Mesenteric fat pad (tissue), 1 donor: ENCODE measurements around the gene NVL. TPM values are rescaled to one million over a fixed set of nuclear protein-coding genes. Genes with fewer than 3 reads are reported as not detected.

Source experiments
- DNase-seq: peaks from one replicate; pipeline ENCODE4 v3.0.0-alpha.2; 2020; ENCODE audit warnings: low spot score
- total RNA-seq: library from RNA; stranded (reverse); fragmentation: NEBNext Ultra II Directional; extraction: Animal tissue kit (Norgen Biotek cat#: 25700); gene quantifications from one replicate; pipeline ENCODE4 v1.2.1, GENCODE V29; 2021
- donor health status: DM: yes; HTN: yes; CAD: no.

Gene NVL
- total RNA-seq, 1 donor from 2014 or later = 23.0 TPM

DNA sequence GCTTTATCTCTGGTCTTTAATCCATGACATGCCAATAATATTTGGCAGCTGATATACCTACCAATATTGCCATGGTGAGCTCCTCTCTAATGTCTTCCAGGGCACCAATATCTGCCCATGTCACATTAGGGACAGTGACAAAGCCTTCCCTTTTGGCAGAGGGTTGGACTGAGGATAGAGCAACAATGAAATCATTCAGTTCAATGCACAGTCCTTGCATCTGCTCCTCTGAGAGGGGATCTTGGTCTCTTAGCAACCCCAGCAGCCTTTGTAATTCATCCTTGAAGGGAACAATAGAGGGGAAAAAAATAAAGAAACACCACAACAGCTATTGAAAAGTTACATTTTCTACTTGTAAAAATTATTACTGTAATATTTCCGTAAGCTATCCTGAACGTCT, 42.3 kb downstream of the NVL start:
- no peak for DNase-seq

DNA sequence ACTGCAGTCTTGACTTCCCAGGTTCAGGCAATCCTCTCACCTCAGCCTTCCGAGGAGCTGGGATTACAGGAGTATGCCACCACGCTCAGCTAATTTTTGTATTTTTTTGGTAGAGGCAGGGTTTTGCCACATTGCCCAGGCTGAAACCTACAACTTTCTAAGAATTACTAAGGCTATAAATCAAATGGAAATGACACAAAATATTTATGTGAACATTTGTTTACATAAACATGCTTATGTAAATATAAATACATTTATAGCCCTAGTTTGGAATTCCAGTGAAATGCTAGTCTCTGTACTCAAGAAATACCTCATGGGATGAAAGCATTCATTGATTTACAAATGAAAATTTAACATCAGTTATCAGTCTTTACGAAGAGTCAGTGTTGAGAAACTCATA, 47.8 kb downstream of the NVL start:
- no peak for DNase-seq

DNA sequence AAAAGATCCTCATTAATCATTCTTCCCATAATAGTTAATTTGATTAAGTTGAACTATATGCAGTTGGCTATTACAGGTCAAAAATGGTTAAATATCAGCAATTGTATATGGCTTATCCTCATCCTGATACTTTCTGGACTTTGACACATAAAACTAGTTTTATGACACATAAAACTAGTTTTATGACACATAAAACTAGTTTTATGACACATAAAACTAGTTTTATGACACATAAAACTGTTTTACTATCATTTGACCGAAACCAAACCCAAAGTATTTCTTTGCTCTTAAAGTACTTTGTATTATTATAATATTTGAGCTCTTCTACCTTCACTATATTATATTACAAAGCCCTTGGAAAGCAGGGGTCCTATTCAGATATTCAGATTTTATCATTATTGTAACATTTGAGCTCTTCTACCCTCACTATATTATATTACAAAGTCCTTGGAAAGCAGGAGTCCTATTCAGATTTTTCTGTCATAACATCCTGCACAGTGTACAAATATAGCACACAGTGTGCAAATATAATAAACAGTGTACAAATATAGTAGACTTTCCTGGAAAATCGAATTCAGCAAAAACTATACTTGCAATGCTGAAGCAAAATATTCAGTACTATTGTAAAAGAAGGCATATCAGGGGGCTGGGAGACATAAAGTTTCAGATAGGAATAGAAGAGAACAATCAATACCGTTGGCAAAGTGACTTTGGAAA, 53.0 kb downstream of the NVL start:
- DNase-seq = no peak

DNA sequence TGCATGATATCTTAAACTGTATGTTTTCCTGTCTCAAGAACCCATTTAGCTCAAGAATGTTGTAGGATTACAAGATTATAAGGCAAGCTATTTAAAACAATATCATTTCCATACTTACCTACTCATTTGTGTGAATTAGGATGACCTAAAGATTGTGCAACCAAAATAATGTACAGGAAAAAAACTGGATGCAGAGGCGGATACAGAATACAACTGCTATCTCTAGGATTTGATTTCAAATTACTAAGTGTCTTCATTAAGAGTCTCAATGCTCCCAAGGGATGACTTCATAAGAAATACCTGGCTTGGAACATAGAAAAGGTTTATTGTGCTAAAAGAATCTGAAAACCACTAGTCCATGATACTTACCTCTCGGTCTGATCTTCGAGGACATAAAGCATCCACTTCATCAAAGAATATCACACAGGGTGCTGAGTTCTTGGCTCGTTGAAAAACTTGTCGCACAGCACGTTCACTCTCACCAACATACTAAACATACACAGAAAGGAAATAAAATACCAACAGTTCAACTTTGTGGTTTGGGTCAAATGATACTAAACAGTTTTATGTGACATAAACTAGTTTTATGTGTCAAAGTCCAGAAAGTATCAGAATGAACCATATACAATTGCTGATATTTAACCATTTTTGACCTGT, 54.9 kb downstream of the NVL start:
- no peak for DNase-seq

DNA sequence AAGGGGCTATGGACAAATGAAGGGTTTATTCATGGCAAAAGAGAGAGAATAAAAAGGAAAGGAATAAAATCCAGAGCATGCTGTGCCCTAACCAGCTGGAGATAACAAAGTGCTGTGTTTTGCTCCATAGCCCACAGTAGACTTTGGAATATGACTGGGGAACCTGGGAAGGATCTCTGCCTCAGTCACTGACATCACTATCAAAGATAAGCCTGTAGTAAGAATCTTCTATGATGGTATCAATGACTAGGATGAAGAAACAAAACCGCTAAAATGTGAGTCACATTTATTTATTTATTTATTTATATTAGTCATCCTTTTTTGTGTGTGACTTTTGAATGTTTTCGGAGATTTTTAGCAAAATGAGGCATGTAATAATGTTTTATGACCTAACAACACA, 56.3 kb downstream of the NVL start:
- DNase-seq = no peak

DNA sequence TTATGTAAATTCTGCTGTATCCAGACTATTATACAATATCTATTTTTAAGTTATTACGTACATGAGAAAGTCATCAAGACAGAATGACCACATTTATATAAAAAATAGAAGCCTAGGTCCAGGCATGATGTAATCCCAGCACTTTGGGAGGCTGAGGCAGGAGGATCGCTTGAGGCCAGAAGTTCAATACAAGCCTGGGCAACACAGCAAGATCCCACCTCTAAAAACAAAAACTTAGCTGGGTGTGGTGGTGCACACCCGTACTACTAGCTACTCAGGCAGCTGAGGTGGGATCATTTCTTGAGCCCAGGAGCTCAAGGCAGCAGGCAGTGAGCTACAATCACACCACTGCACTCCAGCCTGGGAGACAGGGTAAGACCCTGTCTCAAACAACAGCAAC, 58.9 kb downstream of the NVL start:
- no peak for DNase-seq

DNA sequence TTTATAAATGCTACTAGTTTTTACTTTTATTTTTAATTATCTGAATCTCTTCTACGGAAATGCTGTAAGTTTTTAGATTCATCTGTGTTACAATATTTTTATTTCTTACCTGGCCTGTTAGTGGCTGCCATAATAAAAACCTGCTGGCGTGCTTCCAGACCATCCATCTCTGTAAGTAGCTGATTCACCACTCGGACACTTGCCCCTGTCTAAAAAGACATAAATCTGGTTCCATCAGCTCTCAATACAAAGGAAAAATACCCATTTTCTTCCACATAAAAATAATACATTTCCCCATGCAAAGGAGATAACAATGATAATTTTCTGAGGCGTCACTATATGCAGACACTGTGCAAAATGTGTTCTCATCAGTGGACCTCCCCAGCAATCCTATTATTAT, 62.0 kb downstream of the NVL start:
- no peak for DNase-seq

DNA sequence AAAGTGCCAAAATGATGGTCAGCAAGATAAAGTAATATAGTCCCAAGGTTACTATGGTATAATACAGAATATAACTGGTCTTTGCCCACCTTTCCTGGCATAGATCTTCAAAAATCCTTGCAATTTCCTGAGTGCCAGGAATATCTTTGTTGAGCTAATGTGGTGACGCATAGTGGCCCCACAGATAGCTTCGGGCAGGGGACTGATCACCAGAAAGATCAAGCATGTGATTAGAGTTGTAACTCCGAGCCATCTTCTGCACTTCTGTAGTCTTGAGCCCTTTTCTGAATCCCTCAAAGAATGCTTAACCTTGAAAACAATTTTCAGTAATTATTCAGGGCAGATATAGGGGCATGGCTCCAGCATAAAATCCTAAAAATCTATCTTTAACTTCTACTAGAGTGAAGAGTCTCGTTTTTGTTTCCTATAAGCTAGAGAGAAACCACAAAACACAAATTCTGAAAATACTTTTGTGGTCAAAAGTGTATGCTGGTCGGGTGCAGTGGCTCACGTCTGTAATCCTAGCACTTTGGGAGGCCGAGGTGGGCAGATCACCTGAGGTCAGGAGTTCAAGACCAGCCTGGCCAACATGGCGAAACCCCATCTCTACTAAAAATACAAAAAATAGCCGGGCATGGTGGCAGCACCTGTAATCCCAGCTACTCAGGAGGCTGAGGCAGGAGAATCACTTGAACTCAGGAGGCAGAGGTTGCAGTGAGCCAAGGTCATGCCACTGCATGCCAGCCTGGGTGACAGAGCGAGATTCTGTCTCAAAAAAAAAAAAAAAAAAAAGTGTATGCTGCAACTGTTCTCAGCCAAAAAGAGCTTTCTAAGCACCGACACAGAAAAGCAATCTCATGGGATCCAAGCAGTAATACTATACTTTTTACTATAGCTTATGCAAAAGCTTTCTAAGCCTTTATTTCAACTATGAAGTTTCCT, 62.8 kb downstream of the NVL start:
- no peak for DNase-seq

DNA sequence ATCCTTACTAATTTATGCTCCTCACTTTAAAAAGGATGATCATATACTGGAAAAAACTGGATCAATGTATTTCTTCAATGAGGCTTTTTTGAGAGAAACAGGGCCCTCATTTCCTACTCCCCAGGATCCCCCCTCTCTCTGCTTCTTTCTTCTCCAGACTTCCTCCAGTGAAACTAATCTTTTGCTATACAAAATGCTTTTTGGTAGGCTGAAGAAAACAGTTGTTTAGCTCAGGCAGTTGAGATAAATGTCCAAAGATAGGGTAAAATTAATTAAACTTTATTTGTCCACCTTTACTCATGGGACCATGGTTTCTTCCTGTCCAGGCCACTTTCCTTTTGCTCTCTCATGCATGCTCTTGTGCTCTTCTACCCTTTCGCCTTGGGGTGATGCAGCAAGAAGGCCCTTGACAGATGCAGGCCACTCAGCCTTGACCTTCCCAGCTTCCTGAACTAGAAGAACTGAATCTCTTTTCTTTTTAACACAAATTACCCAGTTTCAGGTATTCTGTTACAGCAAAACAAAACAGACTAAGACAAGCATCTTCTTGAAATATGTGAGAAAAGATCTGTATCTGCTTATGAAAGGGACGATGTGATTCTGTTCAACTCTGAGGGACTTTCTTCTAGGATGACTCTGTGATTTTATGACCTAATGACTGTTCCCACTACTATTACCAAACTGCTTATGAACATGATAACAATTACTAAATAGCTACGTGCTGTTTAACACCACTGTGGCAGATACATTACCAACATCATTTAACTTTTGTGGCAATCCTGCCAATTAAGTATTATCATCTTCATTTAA, 63.7 kb downstream of the NVL start:
- DNase-seq = no peak

DNA sequence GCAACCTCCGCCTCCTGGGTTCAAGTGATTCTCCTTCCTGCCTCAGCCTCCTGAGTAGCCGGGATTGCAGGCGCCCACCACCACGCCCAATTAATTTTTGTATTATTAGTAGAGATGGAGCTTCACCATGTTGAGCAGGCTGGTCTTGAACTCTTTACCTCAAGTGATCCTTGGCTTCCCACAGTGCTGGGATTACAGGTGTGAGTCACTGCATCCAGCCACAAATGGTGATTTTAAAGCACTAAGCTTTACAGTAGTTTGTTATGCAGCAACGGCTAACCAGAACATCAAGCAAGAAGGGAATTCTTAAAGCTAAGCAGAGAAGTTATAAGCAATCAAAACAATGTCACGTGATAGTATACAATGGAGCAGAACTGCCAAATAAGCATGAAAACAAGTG, 65.7 kb downstream of the NVL start:
- no peak for DNase-seq

DNA sequence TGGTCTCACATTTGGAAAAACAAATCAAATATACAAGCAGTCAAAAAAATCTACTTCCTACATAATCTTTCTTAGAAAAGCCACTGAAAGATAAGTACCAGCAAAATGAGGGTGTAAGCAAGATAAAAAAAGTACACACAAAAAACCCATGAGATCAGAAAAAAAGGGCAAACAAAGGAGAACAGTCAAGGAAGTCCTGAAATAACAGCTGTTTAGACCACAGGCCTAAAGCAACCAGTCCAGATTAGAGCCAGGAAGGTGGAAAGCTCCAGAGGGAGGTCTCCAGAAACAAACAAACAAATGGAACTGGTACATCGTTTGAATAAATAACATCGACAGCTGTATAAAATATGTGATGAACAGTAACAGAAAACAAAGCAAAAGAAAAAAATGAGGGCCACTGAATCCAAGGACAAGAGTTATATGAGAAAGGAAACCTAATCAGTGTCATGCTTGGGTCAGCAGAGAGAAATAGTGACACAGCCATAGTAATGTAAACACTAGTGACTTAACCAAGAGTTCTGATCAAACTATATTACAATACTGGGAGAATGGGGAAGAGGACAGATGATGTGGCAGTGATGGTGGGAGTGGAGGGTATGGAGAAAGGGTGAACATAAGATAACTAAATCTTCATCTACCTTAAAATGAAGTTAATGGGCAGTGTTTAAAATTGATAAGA, 67.5 kb downstream of the NVL start:
- no peak for DNase-seq

DNA sequence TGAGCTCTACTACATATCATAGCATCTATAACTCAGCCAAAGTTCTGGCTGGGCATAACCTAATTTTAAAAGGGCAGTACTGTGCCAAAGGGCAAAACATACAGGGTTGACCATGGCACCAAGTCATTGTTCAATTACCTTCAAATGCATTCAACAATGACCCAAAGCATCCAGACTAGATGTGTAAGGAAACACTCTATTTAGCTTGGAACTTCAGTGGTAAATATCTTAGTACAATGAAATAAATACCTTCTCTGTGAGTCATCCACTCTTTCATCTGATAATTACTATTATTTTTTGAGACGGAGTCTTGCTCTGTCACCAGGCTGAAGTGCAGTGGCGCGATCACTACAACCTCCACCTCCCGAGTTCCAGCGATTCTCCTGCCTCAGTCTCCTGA, 70.0 kb downstream of the NVL start:
- DNase-seq = no peak

DNA sequence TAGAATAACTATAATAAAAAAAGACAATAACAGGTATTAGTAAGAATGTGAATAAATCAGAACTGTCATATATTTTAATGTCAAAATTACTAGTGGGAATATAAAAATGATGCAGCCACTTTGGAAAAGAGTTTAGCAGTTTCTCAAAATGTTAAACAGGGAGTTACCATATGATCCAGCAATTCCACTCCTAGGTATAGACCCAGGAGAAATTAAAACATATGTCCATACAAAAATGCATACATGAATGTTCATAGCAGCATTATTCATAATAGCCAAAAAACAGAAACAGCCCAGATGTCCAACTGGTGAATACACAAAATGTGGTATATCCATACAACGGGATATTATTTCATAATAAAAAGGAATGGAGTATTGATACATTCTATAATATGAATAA, 71.6 kb downstream of the NVL start:
- DNase-seq = no peak

DNA sequence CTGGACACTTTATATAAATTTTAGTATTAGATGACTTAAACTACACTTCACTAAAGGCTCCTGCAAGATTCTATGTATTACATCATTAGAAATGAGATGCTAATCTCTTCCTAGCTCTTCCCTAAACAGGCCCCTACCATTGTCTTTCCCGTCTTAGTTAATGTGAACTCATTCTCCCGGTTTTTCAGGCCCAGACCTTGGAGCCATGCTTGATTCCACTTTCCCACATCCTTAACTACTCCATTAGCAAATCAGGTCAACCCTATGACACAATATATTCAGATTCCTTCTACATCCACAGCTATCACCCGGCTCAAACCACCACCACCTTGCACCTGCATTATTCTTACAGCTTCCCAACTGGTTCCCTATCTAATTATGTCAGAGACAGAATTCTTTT, 73.3 kb downstream of the NVL start:
- DNase-seq = no peak

DNA sequence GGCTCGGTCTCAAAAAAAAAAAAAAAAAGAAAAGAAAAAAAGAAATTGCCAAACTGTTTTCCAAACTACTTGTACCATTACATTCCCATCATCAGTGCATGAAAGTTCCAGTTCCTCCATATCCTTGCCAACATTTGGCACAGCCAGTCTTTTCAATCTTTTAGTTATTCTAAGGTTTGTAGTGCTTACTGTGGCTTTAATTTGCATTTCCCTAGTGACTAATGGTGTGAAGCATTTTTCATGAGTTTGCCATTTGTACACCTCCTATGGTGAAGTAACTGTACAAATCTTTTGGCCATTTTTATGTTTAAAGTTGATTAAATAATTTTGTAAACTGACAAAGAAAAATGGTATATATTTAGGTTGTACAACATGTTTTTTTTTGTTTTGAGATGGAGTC, 76.3 kb downstream of the NVL start:
- no peak for DNase-seq

DNA sequence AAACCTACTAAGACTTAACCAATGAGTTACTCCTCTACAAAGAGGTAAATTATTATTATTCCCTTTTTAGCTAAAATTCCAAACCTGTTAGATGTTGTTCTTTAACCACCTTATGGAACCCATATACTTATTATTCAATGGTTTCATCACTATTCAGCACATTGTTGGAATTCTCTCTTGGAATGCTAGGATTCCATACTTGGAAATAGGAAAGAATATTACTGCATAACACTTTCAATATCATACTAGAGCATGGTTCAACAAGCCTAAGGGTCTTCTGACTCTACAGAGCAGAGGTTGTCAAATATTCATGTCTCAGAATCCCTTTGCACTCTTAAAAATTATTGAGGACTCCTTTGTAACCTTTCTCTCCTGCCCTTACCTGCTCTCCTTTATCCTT, 77.5 kb downstream of the NVL start:
- no peak for DNase-seq

DNA sequence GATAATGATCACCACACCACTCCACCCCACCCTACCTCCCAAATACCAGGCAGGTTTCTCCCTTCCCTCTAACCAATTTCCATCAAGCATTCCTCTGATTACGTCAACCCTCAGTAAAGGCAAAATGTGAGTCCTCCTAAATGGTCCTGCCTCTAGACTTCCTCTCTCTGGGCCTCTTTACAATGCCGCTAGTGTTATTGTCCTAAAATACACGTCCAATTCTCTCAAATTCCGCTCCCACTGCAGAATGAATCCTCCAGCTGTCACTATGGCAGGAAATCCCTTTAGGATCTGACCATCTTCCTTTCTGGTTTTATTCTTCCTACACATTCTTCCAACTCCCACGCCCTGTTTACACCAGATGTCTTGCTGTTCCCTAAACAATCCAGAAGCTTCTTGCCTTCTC, 78.2 kb downstream of the NVL start:
- DNase-seq = no peak

DNA sequence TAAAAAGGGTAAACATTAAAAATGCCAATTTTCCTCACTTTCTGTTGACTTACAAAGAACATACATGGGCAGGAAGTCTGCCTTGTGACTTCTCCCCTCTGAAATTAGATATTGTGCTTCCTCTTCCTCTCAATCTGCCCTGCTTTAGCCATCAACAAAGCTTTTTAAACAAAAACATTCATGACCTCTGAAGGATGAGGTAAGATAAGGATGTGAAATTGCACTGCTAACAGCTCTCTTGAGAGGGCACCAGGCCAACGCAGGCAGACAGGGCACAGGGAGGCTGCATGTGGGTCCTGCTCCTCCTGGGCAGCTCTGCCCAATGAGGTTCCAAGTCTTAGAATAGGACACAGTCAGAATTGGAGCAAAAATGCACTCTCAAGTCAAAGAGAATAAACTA, 84.8 kb downstream of the NVL start:
- DNase-seq = no peak

DNA sequence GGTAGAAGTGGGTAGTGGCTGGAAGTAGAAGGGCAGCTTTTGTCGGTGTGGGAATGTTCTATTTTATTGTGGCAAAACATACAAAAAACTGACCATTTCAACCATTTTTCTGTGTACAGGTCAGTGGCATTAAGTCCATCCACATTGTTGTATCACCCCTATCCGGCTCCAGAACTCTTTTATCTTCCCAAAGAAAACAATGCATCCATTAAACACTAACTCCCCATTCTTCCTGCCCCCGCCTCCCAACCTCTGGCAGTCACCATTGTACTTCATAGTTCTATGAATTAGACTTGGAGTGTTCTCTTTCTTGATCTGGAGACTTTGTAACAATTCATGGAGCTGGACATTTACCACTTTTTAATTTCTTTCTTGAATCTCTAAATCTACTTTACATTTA, 91.2 kb downstream of the NVL start:
- no peak for DNase-seq

DNA sequence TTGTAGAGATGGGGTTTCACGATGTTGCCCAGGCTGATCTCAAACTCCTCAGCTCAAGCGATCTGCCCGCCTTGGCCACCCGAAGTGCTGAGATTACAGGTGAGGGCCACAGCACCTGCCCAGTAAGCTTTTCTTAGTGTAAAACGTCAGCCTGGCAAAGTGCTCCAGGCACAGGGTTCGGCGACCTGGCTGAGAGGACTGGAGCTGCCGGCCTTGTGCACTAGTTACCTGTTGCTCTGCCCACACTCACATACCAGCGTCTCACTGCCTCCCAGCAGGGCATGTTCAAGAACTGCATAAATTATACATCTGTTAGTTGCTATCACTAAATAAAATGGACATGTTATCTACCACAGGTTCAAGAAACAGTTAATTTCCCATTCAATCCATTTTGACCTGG, 91.8 kb downstream of the NVL start:
- no peak for DNase-seq
